Trophoblast cell (in vitro differentiated cells and primary cell): Measurements from ENCODE around the gene SIPA1L3. TPM values are rescaled to one million over a fixed set of nuclear protein-coding genes. Genes with fewer than 3 reads are reported as not detected.
"Not testable (repeated sequence)": the region's sequence is repeated elsewhere in the genome, so short reads cannot be mapped to it uniquely, and the experiment has no call there.

ENCODE experiments used
- DNase-seq, 2 donors: peaks; one replicate each; pipeline ENCODE4 v3.0.0-alpha.2; 2016
- H2AFZ ChIP-seq: 2 replicates; pipeline ENCODE4 v1.6.1; 2013; ENCODE audit warnings: low read length, moderate library complexity, mild to moderate bottlenecking; ENCODE audit not compliant: insufficient read depth, poor library complexity
- H2AK5ac ChIP-seq: 2 replicates; pipeline ENCODE4 v1.6.1; 2013; ENCODE audit warnings: mild to moderate bottlenecking, low read length
- H2BK120ac ChIP-seq: 2 replicates; pipeline ENCODE4 v1.6.1; 2013; ENCODE audit warnings: low read length, mild to moderate bottlenecking, moderate library complexity; ENCODE audit not compliant: insufficient read depth, poor library complexity
- H2BK12ac ChIP-seq: 2 replicates; pipeline ENCODE4 v1.6.1; 2013; ENCODE audit warnings: mild to moderate bottlenecking, low read length, moderate library complexity
- H2BK5ac ChIP-seq: 2 replicates; pipeline ENCODE4 v1.6.1; 2013; ENCODE audit warnings: low read length, low read depth, moderate library complexity, mild to moderate bottlenecking; ENCODE audit not compliant: poor library complexity
- H3K14ac ChIP-seq: 2 replicates; pipeline ENCODE4 v1.6.1; 2013; ENCODE audit warnings: mild to moderate bottlenecking, low read length
- H3K18ac ChIP-seq: 2 replicates; pipeline ENCODE4 v1.6.1; 2013; ENCODE audit warnings: mild to moderate bottlenecking, low read length
- H3K23ac ChIP-seq: 2 replicates; pipeline ENCODE4 v1.6.1; 2013; ENCODE audit warnings: low read length
- H3K27ac ChIP-seq: 2 replicates; pipeline ENCODE4 v1.5.1; 2013; ENCODE audit warnings: low read depth, mild to moderate bottlenecking, inconsistent platforms, low read length, moderate library complexity
- H3K27me3 ChIP-seq: 2 replicates; pipeline ENCODE4 v1.6.1; 2013; ENCODE audit warnings: inconsistent platforms, mild to moderate bottlenecking, low read length, moderate library complexity; ENCODE audit not compliant: insufficient read depth
- H3K36me3 ChIP-seq, 2 experiments: 1 replicate in 1 of 2; 2 replicates in 1 of 2; pipeline ENCODE4 v1.6.1; 2013; ENCODE audit warnings: low read length in 2 of 2, mild to moderate bottlenecking in 2 of 2, moderate library complexity in 1 of 2; ENCODE audit not compliant: insufficient read depth in 2 of 2, control insufficient read depth in 1 of 2
- H3K4ac ChIP-seq: 2 replicates; pipeline ENCODE4 v1.6.1; 2013; ENCODE audit warnings: low read depth, mild to moderate bottlenecking, low read length, moderate library complexity
- H3K4me1 ChIP-seq, 2 experiments: 1 replicate in 1 of 2; 2 replicates in 1 of 2; pipeline ENCODE4 v1.6.1; 2013; ENCODE audit warnings: low read length in 2 of 2, mild to moderate bottlenecking in 2 of 2, moderate library complexity in 1 of 2; ENCODE audit not compliant: insufficient read depth in 2 of 2, control insufficient read depth in 1 of 2
- H3K4me2 ChIP-seq: 2 replicates; pipeline ENCODE4 v1.6.1; 2013; ENCODE audit warnings: inconsistent platforms, mild to moderate bottlenecking, low read length, moderate library complexity
- H3K4me3 ChIP-seq: 2 replicates; pipeline ENCODE4 v1.5.1; 2013; ENCODE audit warnings: mild to moderate bottlenecking, low read depth, low read length, inconsistent platforms
- H3K79me1 ChIP-seq: one replicate; pipeline ENCODE4 v1.6.1; 2013; ENCODE audit warnings: low read length
- H3K79me2 ChIP-seq: 2 replicates; pipeline ENCODE4 v1.6.1; 2013; ENCODE audit warnings: low read length, mild to moderate bottlenecking; ENCODE audit not compliant: control insufficient read depth, insufficient read depth, poor library complexity
- H3K9ac ChIP-seq: 2 replicates; pipeline ENCODE4 v1.6.1; 2013; ENCODE audit warnings: mild to moderate bottlenecking, low read length
- H3K9me3 ChIP-seq: 2 replicates; pipeline ENCODE4 v1.6.1; 2013; ENCODE audit warnings: low read depth, mild to moderate bottlenecking, control low read depth, inconsistent platforms, low read length; ENCODE audit not compliant: insufficient read depth
- H4K12ac ChIP-seq: 2 replicates; pipeline ENCODE4 v1.6.1; 2013; ENCODE audit warnings: low read depth, mild to moderate bottlenecking, low read length, moderate library complexity
- H4K8ac ChIP-seq: 2 replicates; pipeline ENCODE4 v1.6.1; 2013; ENCODE audit warnings: low read depth, mild to moderate bottlenecking, low read length, moderate library complexity
- H4K91ac ChIP-seq: one replicate; pipeline ENCODE4 v1.6.1; 2013; ENCODE audit warnings: low read depth, mild to moderate bottlenecking, low read length, moderate library complexity
- WGBS: extraction: QIAGEN DNeasy Blood & Tissue Kit; methylation state at CpG from one replicate; pipeline ENCODE4 v1.1.7; 2013; ENCODE audit warnings: missing lambda C conversion rate; ENCODE audit not compliant: insufficient read length, insufficient coverage; ENCODE audit errors: extremely low coverage; 5-methylcytosine and 5-hydroxymethylcytosine counted together
- polyA plus RNA-seq: library from polyadenylated mRNA; stranded (reverse); fragments of 200-250 nt; gene quantifications from 2 replicates; pipeline ENCODE4 v1.2.3, GENCODE V29; 2013

The SIPA1L3 gene, protein sequence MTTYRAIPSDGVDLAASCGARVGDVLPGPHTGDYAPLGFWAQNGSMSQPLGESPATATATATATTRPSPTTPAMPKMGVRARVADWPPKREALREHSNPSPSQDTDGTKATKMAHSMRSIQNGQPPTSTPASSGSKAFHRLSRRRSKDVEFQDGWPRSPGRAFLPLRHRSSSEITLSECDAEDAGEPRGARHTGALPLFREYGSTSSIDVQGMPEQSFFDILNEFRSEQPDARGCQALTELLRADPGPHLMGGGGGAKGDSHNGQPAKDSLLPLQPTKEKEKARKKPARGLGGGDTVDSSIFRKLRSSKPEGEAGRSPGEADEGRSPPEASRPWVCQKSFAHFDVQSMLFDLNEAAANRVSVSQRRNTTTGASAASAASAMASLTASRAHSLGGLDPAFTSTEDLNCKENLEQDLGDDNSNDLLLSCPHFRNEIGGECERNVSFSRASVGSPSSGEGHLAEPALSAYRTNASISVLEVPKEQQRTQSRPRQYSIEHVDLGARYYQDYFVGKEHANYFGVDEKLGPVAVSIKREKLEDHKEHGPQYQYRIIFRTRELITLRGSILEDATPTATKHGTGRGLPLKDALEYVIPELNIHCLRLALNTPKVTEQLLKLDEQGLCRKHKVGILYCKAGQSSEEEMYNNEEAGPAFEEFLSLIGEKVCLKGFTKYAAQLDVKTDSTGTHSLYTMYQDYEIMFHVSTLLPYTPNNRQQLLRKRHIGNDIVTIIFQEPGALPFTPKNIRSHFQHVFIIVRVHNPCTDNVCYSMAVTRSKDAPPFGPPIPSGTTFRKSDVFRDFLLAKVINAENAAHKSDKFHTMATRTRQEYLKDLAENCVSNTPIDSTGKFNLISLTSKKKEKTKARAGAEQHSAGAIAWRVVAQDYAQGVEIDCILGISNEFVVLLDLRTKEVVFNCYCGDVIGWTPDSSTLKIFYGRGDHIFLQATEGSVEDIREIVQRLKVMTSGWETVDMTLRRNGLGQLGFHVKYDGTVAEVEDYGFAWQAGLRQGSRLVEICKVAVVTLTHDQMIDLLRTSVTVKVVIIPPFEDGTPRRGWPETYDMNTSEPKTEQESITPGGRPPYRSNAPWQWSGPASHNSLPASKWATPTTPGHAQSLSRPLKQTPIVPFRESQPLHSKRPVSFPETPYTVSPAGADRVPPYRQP (N-terminal part only)
- 7.3 and 8.3 TPM in 2 replicates for polyA plus RNA-seq

DNA sequence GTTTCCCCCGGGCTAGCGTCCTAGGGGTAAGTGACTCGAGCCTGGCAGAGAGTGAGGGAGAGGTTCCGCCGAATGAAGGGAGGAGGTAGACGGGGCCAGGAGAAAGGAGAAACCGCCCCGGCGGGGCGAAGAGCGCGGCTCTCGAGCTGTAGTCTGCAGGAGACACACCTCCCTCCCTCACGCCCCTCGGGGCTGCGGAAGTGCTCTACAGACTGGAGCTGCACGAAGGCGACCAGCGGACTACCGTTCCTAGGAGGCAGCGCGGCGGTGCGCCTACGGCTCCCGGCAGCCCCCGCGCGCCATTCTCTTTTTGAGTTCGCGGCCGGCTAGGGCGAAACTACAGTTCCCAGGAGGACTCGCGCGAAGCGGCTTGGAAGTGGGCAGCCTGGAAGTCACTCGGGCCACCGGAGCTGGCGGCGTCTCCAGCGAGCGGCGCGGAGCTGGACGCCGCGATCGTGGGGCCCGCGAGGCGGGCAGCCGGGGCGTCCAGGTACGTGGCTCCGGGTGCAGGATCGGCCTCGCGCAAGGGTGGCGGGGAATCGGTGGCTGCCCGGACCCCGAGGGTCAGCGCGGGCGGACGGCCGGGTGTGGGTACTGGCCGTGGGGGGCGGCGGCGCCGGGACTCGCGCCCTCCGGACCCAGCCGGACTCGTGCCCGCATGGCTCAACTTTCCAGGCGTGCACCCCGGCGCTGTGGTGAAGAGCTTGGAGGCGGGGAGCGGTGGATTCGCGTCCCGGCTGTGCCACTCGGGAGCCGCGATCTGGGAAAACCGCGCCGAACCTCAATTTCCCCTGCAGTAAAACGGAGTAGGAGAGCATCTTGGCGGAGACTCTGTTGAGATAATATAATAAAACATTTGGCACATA, at the start of gene SIPA1L3:
Gene SIPA1L3 (plus strand): TSS at position 340 of the 866 bp plus-strand sequence. CDS start 174,358 bp downstream, outside the sequence.
- Histone ChIP-seq H3K23ac (no peak within 1 kb of the TSS), H2AFZ (peak within 1 kb of the TSS; percentile 100), H3K18ac (peak within 1 kb of the TSS; percentile 98), H2BK5ac (peak within 1 kb of the TSS; percentile 87), H2BK120ac (peak within 1 kb of the TSS; percentile 97), H4K8ac (peak within 1 kb of the TSS; percentile 97), H4K91ac (peak within 1 kb of the TSS; percentile 96), H3K4me3 (peak within 1 kb of the TSS; percentile 91), H3K14ac (peak within 1 kb of the TSS; percentile 89), H3K79me2 (peaks cover 13% of the 10 kb centered on the region), H3K36me3 (no peaks in the 10 kb centered on the region), H3K4ac (peak within 1 kb of the TSS; percentile 86), H3K79me1 (peaks cover 10% of the 10 kb centered on the region), H3K9ac (peak within 1 kb of the TSS; percentile 84), H3K4me2 (peak within 1 kb of the TSS; percentile 76), H3K27me3 (no peaks in the 10 kb centered on the region), H2BK12ac (peak within 1 kb of the TSS; percentile 74), H4K12ac (peak within 1 kb of the TSS; percentile 98), H2AK5ac (peak within 1 kb of the TSS; percentile 45), H3K27ac (peak within 1 kb of the TSS; percentile 87), H3K4me1 (peaks cover 6 to 9% of the 10 kb centered on the region in 2 experiments), H3K9me3 (no peaks in the 10 kb centered on the region)
- peak; percentile 95 to 99 for DNase-seq
- WGBS: no CpG with 5 or more reads among the region's 95 CpGs

DNA sequence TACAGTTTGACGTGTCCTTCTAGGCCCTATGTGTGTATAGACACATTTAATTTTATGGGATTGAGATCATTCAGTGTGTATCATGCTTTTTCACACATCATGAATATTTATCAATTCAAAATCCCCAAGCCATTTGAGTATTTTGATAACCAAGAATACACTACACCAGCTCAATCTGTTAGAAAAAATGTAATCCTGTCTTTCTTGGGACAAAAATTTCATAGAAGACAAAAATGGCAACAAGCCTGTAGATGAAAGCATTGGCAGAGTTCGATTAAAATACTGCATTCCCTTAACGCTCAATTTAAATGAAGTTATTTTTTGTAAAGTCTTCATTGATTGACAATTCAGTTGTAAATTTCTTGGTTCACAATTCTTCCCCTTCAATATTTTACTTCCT, 42.5 kb upstream of the SIPA1L3 start:
- no peaks in the 10 kb centered on the region for H3K79me2 ChIP-seq
- DNase-seq: no peak
- H2BK12ac ChIP-seq: no peak overlapping the region
- H3K4ac ChIP-seq: no peak overlapping the region
- WGBS: no CpG with 5 or more reads among the region's 3 CpGs
- H2BK5ac ChIP-seq: no peak overlapping the region
- no peak overlapping the region for H3K4me2 ChIP-seq
- H3K27ac ChIP-seq: no peak overlapping the region
- no peaks in the 10 kb centered on the region for H3K36me3 ChIP-seq
- no peak overlapping the region for H4K12ac ChIP-seq
- no peaks in the 10 kb centered on the region for H3K27me3 ChIP-seq
- H4K8ac ChIP-seq: no peak overlapping the region
- H3K9me3 ChIP-seq: peaks cover 1% of the 10 kb centered on the region
- no peak overlapping the region for H3K14ac ChIP-seq
- no peak overlapping the region for H4K91ac ChIP-seq
- no peaks in the 10 kb centered on the region for H3K79me1 ChIP-seq
- no peak overlapping the region for H3K23ac ChIP-seq
- no peak overlapping the region for H2AFZ ChIP-seq
- no peak overlapping the region for H2BK120ac ChIP-seq
- H2AK5ac ChIP-seq: no peak overlapping the region
- no peaks in the 10 kb centered on the region for H3K4me1 ChIP-seq
- no peak overlapping the region for H3K4me3 ChIP-seq
- no peak overlapping the region for H3K18ac ChIP-seq
- H3K9ac ChIP-seq: no peak overlapping the region

DNA sequence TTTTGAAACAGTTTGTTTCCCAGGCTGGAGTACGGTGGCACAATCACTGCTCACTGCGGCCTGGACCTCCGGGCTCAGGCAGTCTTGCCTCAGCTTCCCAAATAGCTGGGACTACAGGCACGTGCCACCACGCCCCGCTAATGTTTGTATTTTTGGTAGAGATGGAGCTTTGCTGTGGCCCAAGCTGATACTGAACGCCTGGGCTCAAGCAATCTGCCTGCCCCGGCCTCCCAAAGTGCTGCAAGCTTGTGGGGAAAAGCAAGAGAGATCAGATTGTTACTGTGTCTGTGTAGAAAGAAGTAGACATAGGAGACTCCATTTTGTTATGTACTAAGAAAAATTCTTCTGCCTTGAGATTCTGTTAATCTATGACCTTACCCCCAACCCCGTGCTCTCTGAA, 41.1 kb upstream of the SIPA1L3 start:
- not testable (repeated sequence) for H3K23ac ChIP-seq, H3K9me3 ChIP-seq, H2AK5ac ChIP-seq, H3K27me3 ChIP-seq, H3K27ac ChIP-seq, H3K4me1 ChIP-seq, H3K79me1 ChIP-seq, H4K91ac ChIP-seq, H3K36me3 ChIP-seq, H2BK12ac ChIP-seq, H4K12ac ChIP-seq, H2AFZ ChIP-seq, H3K14ac ChIP-seq, H2BK120ac ChIP-seq, H3K18ac ChIP-seq, H3K4me3 ChIP-seq, DNase-seq, H2BK5ac ChIP-seq, H3K79me2 ChIP-seq, H4K8ac ChIP-seq, H3K9ac ChIP-seq, H3K4ac ChIP-seq, H3K4me2 ChIP-seq
- WGBS: no CpG with 5 or more reads among the region's 9 CpGs
